PFSK-1 (cell line): ENCODE data around the gene RIBC1.

Source experiments
- SIN3A ChIP-seq: IDR thresholded peaks from 2 replicates; pipeline ENCODE4 v1.6.1; 2012; ENCODE audit warnings: mild to moderate bottlenecking, low read length, moderate library complexity, borderline replicate concordance; ENCODE audit not compliant: insufficient read depth
- TF ChIP-seq, protein P1 (sequence below), 2 experiments: IDR thresholded peaks; 2 replicates each; pipeline versions ENCODE4 v1.6.1 to v1.8.0; 2011 to 2012; ENCODE audit warnings: low read depth in 2 of 2, low read length in 2 of 2, control low read depth in 1 of 2, inconsistent platforms in 1 of 2, mild to moderate bottlenecking in 1 of 2, moderate library complexity in 1 of 2; ENCODE audit not compliant: insufficient read depth in 1 of 2

DNA sequence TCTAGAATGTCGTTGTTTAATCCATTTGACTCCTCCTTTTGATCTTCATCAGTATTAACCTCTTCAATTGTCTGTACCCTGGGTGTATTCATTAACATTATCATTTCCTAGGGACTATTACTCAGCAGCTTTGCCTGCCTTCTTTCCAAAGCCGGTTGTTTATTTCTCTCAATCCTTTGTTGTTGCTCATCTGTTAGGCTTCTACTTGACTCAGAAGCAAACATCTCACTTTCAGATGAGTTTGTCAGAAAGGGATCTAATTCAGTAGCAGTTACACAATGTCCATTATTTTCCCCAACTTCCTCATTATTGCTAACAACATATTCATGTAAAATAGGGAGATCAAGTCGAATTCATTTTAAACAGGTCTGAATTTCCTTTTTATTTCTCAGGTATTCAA, 33.6 kb downstream of the RIBC1 start:
- TF ChIP-seq, protein P1, sequence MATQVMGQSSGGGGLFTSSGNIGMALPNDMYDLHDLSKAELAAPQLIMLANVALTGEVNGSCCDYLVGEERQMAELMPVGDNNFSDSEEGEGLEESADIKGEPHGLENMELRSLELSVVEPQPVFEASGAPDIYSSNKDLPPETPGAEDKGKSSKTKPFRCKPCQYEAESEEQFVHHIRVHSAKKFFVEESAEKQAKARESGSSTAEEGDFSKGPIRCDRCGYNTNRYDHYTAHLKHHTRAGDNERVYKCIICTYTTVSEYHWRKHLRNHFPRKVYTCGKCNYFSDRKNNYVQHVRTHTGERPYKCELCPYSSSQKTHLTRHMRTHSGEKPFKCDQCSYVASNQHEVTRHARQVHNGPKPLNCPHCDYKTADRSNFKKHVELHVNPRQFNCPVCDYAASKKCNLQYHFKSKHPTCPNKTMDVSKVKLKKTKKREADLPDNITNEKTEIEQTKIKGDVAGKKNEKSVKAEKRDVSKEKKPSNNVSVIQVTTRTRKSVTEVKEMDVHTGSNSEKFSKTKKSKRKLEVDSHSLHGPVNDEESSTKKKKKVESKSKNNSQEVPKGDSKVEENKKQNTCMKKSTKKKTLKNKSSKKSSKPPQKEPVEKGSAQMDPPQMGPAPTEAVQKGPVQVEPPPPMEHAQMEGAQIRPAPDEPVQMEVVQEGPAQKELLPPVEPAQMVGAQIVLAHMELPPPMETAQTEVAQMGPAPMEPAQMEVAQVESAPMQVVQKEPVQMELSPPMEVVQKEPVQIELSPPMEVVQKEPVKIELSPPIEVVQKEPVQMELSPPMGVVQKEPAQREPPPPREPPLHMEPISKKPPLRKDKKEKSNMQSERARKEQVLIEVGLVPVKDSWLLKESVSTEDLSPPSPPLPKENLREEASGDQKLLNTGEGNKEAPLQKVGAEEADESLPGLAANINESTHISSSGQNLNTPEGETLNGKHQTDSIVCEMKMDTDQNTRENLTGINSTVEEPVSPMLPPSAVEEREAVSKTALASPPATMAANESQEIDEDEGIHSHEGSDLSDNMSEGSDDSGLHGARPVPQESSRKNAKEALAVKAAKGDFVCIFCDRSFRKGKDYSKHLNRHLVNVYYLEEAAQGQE (IDR thresholded peaks at IDR 0.05; ENCODE audit: insufficient read depth in 1 of 2, low read depth in 2 of 2, low read length in 2 of 2): no peak
- TF ChIP-seq SIN3A: no peak
